Left lobe of liver (tissue), 2 donors: Measurements from ENCODE around the gene DKK1. TPM values are rescaled to one million over a fixed set of nuclear protein-coding genes. Genes with fewer than 3 reads are reported as not detected.

Source experiments
- ATAC-seq: fragments of 200-7000 bp; cut with Tn5 transposase; one replicate; pipeline ENCODE4 v1.9.1; 2020; ENCODE audit warnings: mild to moderate bottlenecking, moderate library complexity
- DNase-seq: peaks from one replicate; pipeline ENCODE4 v3.0.0-alpha.2; 2020; ENCODE audit warnings: low spot score
- total RNA-seq: library from RNA; stranded (reverse); gene quantifications from one replicate; pipeline ENCODE4 v1.2.1, GENCODE V29; 2021
- donor health status: DM: no; HTN: no; CAD: no; lungs with moderate emphysema.
- donor health status: DM: no; HTN: yes; CAD: no.

Gene DKK1
- total RNA-seq, 1 donor from 2014 or later, result 0.38 TPM

GRCh38 chr10:52316500-52316899 lies 2.4 kb downstream of the DKK1 start:
- DNase-seq (no peak), ATAC-seq (no peak)

- DNase-seq (no peak), ATAC-seq (no peak)
Observed at GRCh38 chr10:52318136-52318701, 4.1 kb downstream of the DKK1 start.

- DNase-seq (no peak), ATAC-seq (no peak)
Observed at GRCh38 chr10:52318822-52319464, 4.9 kb downstream of the DKK1 start.

- DNase-seq (no peak), ATAC-seq (no peak)
Observed at GRCh38 chr10:52319926-52320325, 5.8 kb downstream of the DKK1 start.

- ATAC-seq (no peak), DNase-seq (no peak)
Observed at GRCh38 chr10:52322323-52322722, 8.2 kb downstream of the DKK1 start.

GRCh38 chr10:52322936-52323335 lies 8.9 kb downstream of the DKK1 start:
- DNase-seq (no peak), ATAC-seq (no peak)

GRCh38 chr10:52326382-52326781 lies 12.3 kb downstream of the DKK1 start:
- no peak for ATAC-seq
- no peak for DNase-seq

GRCh38 chr10:52331638-52332364 lies 17.7 kb downstream of the DKK1 start:
- ATAC-seq (no peak), DNase-seq (no peak)

- ATAC-seq (no peak), DNase-seq (no peak)
Observed at GRCh38 chr10:52332815-52333214, 18.7 kb downstream of the DKK1 start.

GRCh38 chr10:52334595-52334994 lies 20.5 kb downstream of the DKK1 start:
- no peak for DNase-seq
- ATAC-seq, result no peak

- no peak for DNase-seq
- no peak for ATAC-seq
Observed at GRCh38 chr10:52335665-52336064, 21.6 kb downstream of the DKK1 start.

GRCh38 chr10:52337225-52337624 lies 23.1 kb downstream of the DKK1 start:
- ATAC-seq, result no peak
- no peak for DNase-seq

GRCh38 chr10:52343439-52343838 lies 29.4 kb downstream of the DKK1 start:
- DNase-seq (no peak), ATAC-seq (no peak)

GRCh38 chr10:52346394-52347326 lies 32.6 kb downstream of the DKK1 start:
- no peak for DNase-seq

GRCh38 chr10:52347327-52347667 lies 33.2 kb downstream of the DKK1 start:
- DNase-seq, result no peak

More at GRCh38 chr10:52346394-52347326, 32.6 kb downstream of the DKK1 start:
- ATAC-seq, result no peak

GRCh38 chr10:52348037-52348564 lies 34.0 kb downstream of the DKK1 start:
- ATAC-seq (no peak), DNase-seq (no peak)

More at GRCh38 chr10:52347327-52347667, 33.2 kb downstream of the DKK1 start:
- ATAC-seq, result no peak

GRCh38 chr10:52351914-52352330 lies 37.8 kb downstream of the DKK1 start:
- DNase-seq (no peak), ATAC-seq (no peak)

GRCh38 chr10:52353205-52353604 lies 39.1 kb downstream of the DKK1 start:
- ATAC-seq, result no peak

GRCh38 chr10:52353960-52354394 lies 39.9 kb downstream of the DKK1 start:
- ATAC-seq (peak; percentile 22), DNase-seq (no peak)

More at GRCh38 chr10:52353205-52353604, 39.1 kb downstream of the DKK1 start:
- no peak for DNase-seq

GRCh38 chr10:52357971-52358370 lies 43.9 kb downstream of the DKK1 start:
- no peak for DNase-seq
- ATAC-seq, result no peak

- no peak for DNase-seq
- no peak for ATAC-seq
Observed at GRCh38 chr10:52359441-52359840, 45.4 kb downstream of the DKK1 start.
